SK-N-SH (cell line): ENCODE measurements around the gene RITA1. TPM values are rescaled to one million over a fixed set of nuclear protein-coding genes. Genes with fewer than 3 reads are reported as not detected.

ENCODE experiments used
- CTCF ChIA-PET: fragments of 300-600, 350-600 bp; formaldehyde crosslinking; extraction: SDS; loops from one replicate; lab custom pipeline; 2021; lab: Yijun Ruan, JAX
- POLR2A ChIA-PET: fragments of 350-600 bp; sonication (Branson Sonifier 250); formaldehyde crosslinking; extraction: SDS; loops from one replicate; lab custom pipeline; 2020; ENCODE audit warnings: antibody characterized with exemption, inconsistent platforms; lab: Yijun Ruan, JAX
- DNase-seq: peaks from one replicate; pipeline ENCODE4 v3.0.0; 2012
- H2AFZ ChIP-seq: fragments of 200-600 bp; sonication (generic); 2 replicates; pipeline ENCODE4 v1.8.1; 2016; ENCODE audit warnings: antibody characterized with exemption, mild to moderate bottlenecking, low read depth
- H3F3A ChIP-seq: fragments of 200-600 bp; sonication (generic); replicated peaks from 2 replicates; pipeline ENCODE3; 2016; ENCODE audit warnings: antibody characterized with exemption, mild to moderate bottlenecking; ENCODE audit not compliant: insufficient read depth
- H3K27ac ChIP-seq, 2 experiments: fragments of 200-500 bp in 1 of 2; fragments of 200-600 bp in 1 of 2; sonication (Bioruptor generic) in 1 of 2; sonication (generic), shearing (Covaris generic) in 1 of 2; 2 replicates each; pipeline versions ENCODE4 v1.5.1 to v1.6.1; 2014 to 2016; ENCODE audit warnings: low read depth in 2 of 2, inconsistent platforms in 1 of 2, low read length in 1 of 2, mild to moderate bottlenecking in 1 of 2, mixed read lengths in 1 of 2
- H3K27me3 ChIP-seq: fragments of 200-600 bp; sonication (generic), shearing (Covaris generic); 2 replicates; pipeline ENCODE4 v1.6.1; 2016; ENCODE audit warnings: mixed run types; ENCODE audit not compliant: insufficient read depth
- H3K36me3 ChIP-seq, 2 experiments: fragments of 200-500 bp in 1 of 2; fragments of 200-600 bp in 1 of 2; sonication (Bioruptor generic) in 1 of 2; sonication (generic) in 1 of 2; replicated peaks in 1 of 2; 2 replicates each; pipeline versions ENCODE3 to v1.5.1; 2014 to 2016; ENCODE audit warnings: low read length in 1 of 2, mild to moderate bottlenecking in 1 of 2; ENCODE audit not compliant: insufficient read depth in 2 of 2, control insufficient read depth in 1 of 2
- H3K4me1 ChIP-seq, 2 experiments: fragments of 200-500 bp in 1 of 2; fragments of 200-600 bp in 1 of 2; sonication (Bioruptor generic) in 1 of 2; sonication (generic), shearing (Covaris generic) in 1 of 2; 2 replicates each; pipeline versions ENCODE4 v1.5.1 to v1.6.1; 2014 to 2016; ENCODE audit warnings: low read depth in 1 of 2, low read length in 1 of 2, mixed run types in 1 of 2; ENCODE audit not compliant: insufficient read depth in 2 of 2, control insufficient read depth in 1 of 2
- H3K4me2 ChIP-seq: fragments of 200-600 bp; sonication (generic), shearing (Covaris generic); 2 replicates; pipeline ENCODE4 v1.6.1; 2017; ENCODE audit warnings: mixed run types
- H3K4me3 ChIP-seq, 2 experiments: fragments of 200-500 bp in 1 of 2; fragments of 200-600 bp in 1 of 2; sonication (Bioruptor generic) in 1 of 2; sonication (generic), shearing (Covaris generic) in 1 of 2; 2 replicates each; pipeline versions ENCODE4 v1.5.1 to v1.8.1; 2014 to 2016; ENCODE audit warnings: low read depth in 2 of 2, inconsistent platforms in 1 of 2, low read length in 1 of 2, mild to moderate bottlenecking in 1 of 2, mixed read lengths in 1 of 2, moderate library complexity in 1 of 2
- H3K79me2 ChIP-seq: fragments of 200-600 bp; sonication (generic); 2 replicates; pipeline ENCODE4 v1.8.1; 2017; ENCODE audit warnings: mild to moderate bottlenecking; ENCODE audit not compliant: insufficient read depth
- H3K9ac ChIP-seq: fragments of 200-600 bp; sonication (generic); 2 replicates; pipeline ENCODE4 v1.6.1; 2017; ENCODE audit warnings: mixed run types
- H3K9me2 ChIP-seq: fragments of 200-600 bp; sonication (generic); 2 replicates; pipeline ENCODE4 v1.6.1; 2017; ENCODE audit warnings: mixed run types
- H3K9me3 ChIP-seq: fragments of 200-600 bp; sonication (generic); 2 replicates; pipeline ENCODE4 v1.6.1; 2017; ENCODE audit warnings: mixed run types, mild to moderate bottlenecking, moderate library complexity
- H4K20me1 ChIP-seq: fragments of 200-600 bp; sonication (generic); 2 replicates; pipeline ENCODE4 v1.6.1; 2017; ENCODE audit warnings: mild to moderate bottlenecking, mixed run types; ENCODE audit not compliant: insufficient read depth
- CHD2 ChIP-seq: fragments of 150-350 bp; IDR thresholded peaks from 2 replicates; pipeline ENCODE4 v1.6.1; 2018; ENCODE audit warnings: low read length; ENCODE audit not compliant: partially characterized antibody
- FOXM1 ChIP-seq: IDR thresholded peaks from 2 replicates; pipeline ENCODE4 v1.4.0; 2012; ENCODE audit warnings: low read depth, mild to moderate bottlenecking
- GATA2 ChIP-seq: sonication (generic); formaldehyde crosslinking; IDR thresholded peaks from 2 replicates; pipeline ENCODE4 v1.5.0; 2020; ENCODE audit warnings: mild to moderate bottlenecking, missing genetic modification reagents
- JUND ChIP-seq: IDR thresholded peaks from 2 replicates; pipeline ENCODE4 v1.4.0; 2012
- NFIC ChIP-seq: IDR thresholded peaks from 2 replicates; pipeline ENCODE4 v1.4.0; 2012; ENCODE audit warnings: borderline replicate concordance
- PBX3 ChIP-seq: IDR thresholded peaks from 2 replicates; pipeline ENCODE4; 2012
- POLR2AphosphoS5 ChIP-seq: IDR thresholded peaks from 2 replicates; pipeline ENCODE4 v1.6.1; 2012; ENCODE audit warnings: low read depth, low read length
- SIN3A ChIP-seq: IDR thresholded peaks from 2 replicates; pipeline ENCODE4 v1.6.1; 2012; ENCODE audit warnings: low read depth, mild to moderate bottlenecking, low read length, moderate library complexity, borderline replicate concordance
- SMC3 ChIP-seq: IDR thresholded peaks from 2 replicates; pipeline ENCODE4 v1.6.1; 2012; ENCODE audit warnings: low read depth, low read length, improper control_type of control experiment
- TAF1 ChIP-seq: IDR thresholded peaks from 2 replicates; pipeline ENCODE4 v1.6.1; 2012; ENCODE audit warnings: low read depth, mild to moderate bottlenecking, low read length, moderate library complexity, borderline replicate concordance
- TCF12 ChIP-seq: IDR thresholded peaks from 2 replicates; pipeline ENCODE4 v1.4.0; 2012
- USF1 ChIP-seq: IDR thresholded peaks from 2 replicates; pipeline ENCODE4 v1.4.0; 2012; ENCODE audit warnings: low read depth, borderline replicate concordance
- ZBTB33 ChIP-seq: IDR thresholded peaks from 2 replicates; pipeline ENCODE4 v1.4.0; 2012; ENCODE audit warnings: low read depth, borderline replicate concordance
- WGBS: methylation state at CpG from one replicate; pipeline ENCODE4 v1.1.6; 2017; ENCODE audit warnings: low lambda C conversion rate; 5-methylcytosine and 5-hydroxymethylcytosine counted together
- polyA plus RNA-seq, 3 experiments: library from polyadenylated mRNA; depleted of rRNA; stranded (reverse); fragments of >200 nt; gene quantifications; 2 replicates each; pipeline ENCODE4 v1.2.3, GENCODE V29; 2012
- TF ChIP-seq, protein P1 (sequence below): fragments of 150-350 bp; IDR thresholded peaks from 2 replicates; pipeline ENCODE4 v1.6.1; 2016; ENCODE audit warnings: mild to moderate bottlenecking, low read depth, low read length
- TF ChIP-seq, protein P2 (sequence below): fragments of 150-350 bp; IDR thresholded peaks from 2 replicates; pipeline ENCODE4 v1.6.1; 2017; ENCODE audit warnings: antibody characterized with exemption, low read length, low read depth, borderline replicate concordance

The RITA1 gene
- polyA plus RNA-seq, 1 of the 3 experiments (the other 2 are of a cell fraction), result 21.1 TPM

- no peak for TF ChIP-seq USF1
Observed at GRCh38 chr12:113179023-113179422, 6.5 kb upstream of the RITA1 start (continued).

DNA sequence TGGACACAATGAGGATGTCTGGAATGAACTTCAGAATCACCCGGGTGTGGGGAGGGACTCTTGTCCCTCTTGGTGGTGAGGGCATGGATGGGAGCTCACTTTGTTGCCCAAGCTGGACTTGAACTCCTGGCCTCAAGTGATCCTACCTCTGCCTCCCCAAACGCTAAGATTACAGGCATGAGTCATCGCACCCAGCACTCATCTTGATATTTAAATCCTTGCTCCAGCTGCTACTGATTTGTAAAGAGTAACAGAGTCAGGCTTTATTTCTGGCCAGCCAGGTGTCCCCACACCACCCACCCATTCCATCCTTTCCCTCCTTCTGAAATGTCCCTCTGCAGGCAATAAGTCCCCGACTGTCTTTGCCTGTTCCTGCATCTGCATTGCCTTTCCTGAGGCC lies 5.2 kb upstream of the RITA1 start:
- Histone ChIP-seq H3K27ac (no peak overlapping the region), H3K36me3 (peaks cover 31 to 36% of the 10 kb centered on the region in 2 experiments), H3K4me2 (no peak overlapping the region), H3K9me2 (no peaks in the 10 kb centered on the region), H3K27me3 (no peaks in the 10 kb centered on the region), H3K9me3 (no peaks in the 10 kb centered on the region), H3K4me1 (no peaks in the 10 kb centered on the region; a peak in 2 of 4 replicates), H2AFZ (no peak overlapping the region), H3F3A (peaks cover 9% of the 10 kb centered on the region), H3K4me3 (no peak overlapping the region), H3K79me2 (peaks cover 51% of the 10 kb centered on the region), H3K9ac (no peak overlapping the region), H4K20me1 (peaks cover 6% of the 10 kb centered on the region)
- POLR2A ChIA-PET, result no interaction called here
- CTCF ChIA-PET, result interaction anchor here (0.8 kb wide), 1 partner anchor 131 kb away, joined by 3 read pairs; no protein-coding TSS in a partner anchor
- no peak for DNase-seq
- WGBS, result 53% methylated on average over 4 of the region's 4 CpGs
- TF ChIP-seq, protein P1, sequence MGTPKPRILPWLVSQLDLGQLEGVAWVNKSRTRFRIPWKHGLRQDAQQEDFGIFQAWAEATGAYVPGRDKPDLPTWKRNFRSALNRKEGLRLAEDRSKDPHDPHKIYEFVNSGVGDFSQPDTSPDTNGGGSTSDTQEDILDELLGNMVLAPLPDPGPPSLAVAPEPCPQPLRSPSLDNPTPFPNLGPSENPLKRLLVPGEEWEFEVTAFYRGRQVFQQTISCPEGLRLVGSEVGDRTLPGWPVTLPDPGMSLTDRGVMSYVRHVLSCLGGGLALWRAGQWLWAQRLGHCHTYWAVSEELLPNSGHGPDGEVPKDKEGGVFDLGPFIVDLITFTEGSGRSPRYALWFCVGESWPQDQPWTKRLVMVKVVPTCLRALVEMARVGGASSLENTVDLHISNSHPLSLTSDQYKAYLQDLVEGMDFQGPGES, result no peak
- TF ChIP-seq TAF1, result no peak
- no peak for TF ChIP-seq USF1
- TF ChIP-seq ZBTB33, result no peak
- TF ChIP-seq CHD2, result no peak
- no peak for TF ChIP-seq PBX3
- TF ChIP-seq JUND, result no peak
- no peak for TF ChIP-seq POLR2AphosphoS5
- TF ChIP-seq, protein P2, sequence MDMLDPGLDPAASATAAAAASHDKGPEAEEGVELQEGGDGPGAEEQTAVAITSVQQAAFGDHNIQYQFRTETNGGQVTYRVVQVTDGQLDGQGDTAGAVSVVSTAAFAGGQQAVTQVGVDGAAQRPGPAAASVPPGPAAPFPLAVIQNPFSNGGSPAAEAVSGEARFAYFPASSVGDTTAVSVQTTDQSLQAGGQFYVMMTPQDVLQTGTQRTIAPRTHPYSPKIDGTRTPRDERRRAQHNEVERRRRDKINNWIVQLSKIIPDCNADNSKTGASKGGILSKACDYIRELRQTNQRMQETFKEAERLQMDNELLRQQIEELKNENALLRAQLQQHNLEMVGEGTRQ, result no peak
- TF ChIP-seq SMC3, result no peak
- TF ChIP-seq FOXM1, result no peak
- no peak for TF ChIP-seq TCF12
- no peak for TF ChIP-seq GATA2 (CRISPR knock-in tag)
- no peak for TF ChIP-seq NFIC
- no peak for TF ChIP-seq SIN3A
